Stimulated activated CD8-positive, alpha-beta memory T cell treated with anti-CD3 and anti-CD28 coated beads, Interleukin-4, amount 100 ng/mL, for 1 hour (primary cell): ENCODE data around the gene HOXA7.
A peak's percentile ranks its signal among the peaks of the same experiment; 100 is the strongest.

Experiments used
- DNase-seq, 2 donors: peaks; one replicate each; pipeline ENCODE4 v3.0.0-alpha.2; 2020; ENCODE audit warnings: low read depth in 2 of 2, low spot score in 1 of 2

The HOXA7 gene

GRCh38 chr7:27159266-27160144, 3.0 kb upstream of the HOXA7 start:
- no peak for DNase-seq

GRCh38 chr7:27158436-27159265, 2.2 kb upstream of the HOXA7 start:
- no peak for DNase-seq

GRCh38 chr7:27157702-27158431, 1.4 kb upstream of the HOXA7 start:
- DNase-seq: no peak

- no peak for DNase-seq
Observed at GRCh38 chr7:27156916-27157701, 634 bp upstream of the HOXA7 start.

GRCh38 chr7:27155816-27156507, 513 bp downstream of the HOXA7 start:
- DNase-seq: no peak

GRCh38 chr7:27154901-27155815, 1.3 kb downstream of the HOXA7 start:
- DNase-seq: no peak

GRCh38 chr7:27154369-27154768, 2.1 kb downstream of the HOXA7 start:
- DNase-seq: no peak

- DNase-seq: no peak
Observed at GRCh38 chr7:27153526-27153925, 2.9 kb downstream of the HOXA7 start.

GRCh38 chr7:27152816-27153442, 3.5 kb downstream of the HOXA7 start:
- no peak for DNase-seq

- DNase-seq: no peak
Observed at GRCh38 chr7:27151931-27152815, 4.3 kb downstream of the HOXA7 start, which contains the start of gene HOXA3. Gene HOXA3 (minus strand): TSS chr7:27152583. CDS start chr7:27110640, 41,943 bp downstream.

GRCh38 chr7:27151341-27151930, 5.0 kb downstream of the HOXA7 start:
- no peak for DNase-seq

- peak in 1 of 2 donors; percentile 39 for DNase-seq
Observed at GRCh38 chr7:27150568-27151340, 5.7 kb downstream of the HOXA7 start.

GRCh38 chr7:27149842-27150567, 6.5 kb downstream of the HOXA7 start:
- DNase-seq: no peak

- no peak for DNase-seq
Observed at GRCh38 chr7:27148756-27149641, 7.5 kb downstream of the HOXA7 start.
